GM12873 (cell line): ENCODE measurements around the gene ZNF722.

Experiments
- TF ChIP-seq, protein P1 (sequence below): IDR thresholded peaks from 2 replicates; pipeline ENCODE4 v1.5.1; 2012; ENCODE audit warnings: low read depth, mild to moderate bottlenecking, moderate library complexity, low read length, control low read depth; ENCODE audit not compliant: insufficient read depth; ENCODE audit errors: missing control alignments

Gene ZNF722

DNA sequence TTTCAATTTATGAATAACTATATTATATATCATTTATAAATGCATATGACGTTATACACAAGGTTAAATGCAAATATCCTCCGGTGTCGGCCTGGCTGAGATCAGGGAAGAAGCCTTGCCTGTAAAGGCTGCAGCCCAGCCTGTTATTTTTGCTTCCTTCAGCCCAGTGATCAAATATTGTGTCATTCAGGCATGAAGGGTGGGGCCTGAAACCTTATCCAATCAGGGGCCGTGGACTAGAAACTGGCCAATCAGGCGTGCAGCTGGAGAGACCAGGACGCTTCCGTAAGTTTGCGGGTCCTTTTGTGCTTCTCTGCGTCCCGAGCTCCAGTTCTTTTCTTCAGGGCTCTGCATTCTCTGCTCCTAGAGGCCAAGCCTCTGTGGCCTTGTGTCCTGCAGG lies at the start of gene ZNF722:
Gene ZNF722, plus strand, starts transcription at position 301 of the 400 bp plus-strand sequence. CDS start 113 bp downstream, outside the sequence.
- TF ChIP-seq, protein P1, sequence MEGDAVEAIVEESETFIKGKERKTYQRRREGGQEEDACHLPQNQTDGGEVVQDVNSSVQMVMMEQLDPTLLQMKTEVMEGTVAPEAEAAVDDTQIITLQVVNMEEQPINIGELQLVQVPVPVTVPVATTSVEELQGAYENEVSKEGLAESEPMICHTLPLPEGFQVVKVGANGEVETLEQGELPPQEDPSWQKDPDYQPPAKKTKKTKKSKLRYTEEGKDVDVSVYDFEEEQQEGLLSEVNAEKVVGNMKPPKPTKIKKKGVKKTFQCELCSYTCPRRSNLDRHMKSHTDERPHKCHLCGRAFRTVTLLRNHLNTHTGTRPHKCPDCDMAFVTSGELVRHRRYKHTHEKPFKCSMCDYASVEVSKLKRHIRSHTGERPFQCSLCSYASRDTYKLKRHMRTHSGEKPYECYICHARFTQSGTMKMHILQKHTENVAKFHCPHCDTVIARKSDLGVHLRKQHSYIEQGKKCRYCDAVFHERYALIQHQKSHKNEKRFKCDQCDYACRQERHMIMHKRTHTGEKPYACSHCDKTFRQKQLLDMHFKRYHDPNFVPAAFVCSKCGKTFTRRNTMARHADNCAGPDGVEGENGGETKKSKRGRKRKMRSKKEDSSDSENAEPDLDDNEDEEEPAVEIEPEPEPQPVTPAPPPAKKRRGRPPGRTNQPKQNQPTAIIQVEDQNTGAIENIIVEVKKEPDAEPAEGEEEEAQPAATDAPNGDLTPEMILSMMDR = no peak

DNA sequence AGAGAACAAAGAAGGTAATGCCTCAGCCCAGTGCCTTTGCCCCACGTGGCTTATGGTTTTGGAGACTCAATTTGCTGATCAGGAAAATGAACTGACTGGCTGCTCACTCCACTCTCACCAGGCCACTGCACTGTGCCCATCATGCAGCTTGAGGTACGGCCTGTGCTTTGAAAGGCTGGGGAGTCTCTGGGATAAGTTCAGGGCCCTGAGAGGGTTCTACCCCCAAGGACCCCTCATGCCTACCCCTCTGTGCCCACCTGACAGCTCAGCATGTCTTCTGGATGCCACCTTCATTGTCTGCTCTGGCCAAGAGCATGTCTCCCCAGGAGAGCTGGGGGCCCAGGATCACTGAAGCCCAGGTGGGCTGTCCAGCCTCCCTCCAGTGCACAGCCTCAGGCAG lies 45.5 kb upstream of the ZNF722 start:
- TF ChIP-seq, protein P1 = no peak

DNA sequence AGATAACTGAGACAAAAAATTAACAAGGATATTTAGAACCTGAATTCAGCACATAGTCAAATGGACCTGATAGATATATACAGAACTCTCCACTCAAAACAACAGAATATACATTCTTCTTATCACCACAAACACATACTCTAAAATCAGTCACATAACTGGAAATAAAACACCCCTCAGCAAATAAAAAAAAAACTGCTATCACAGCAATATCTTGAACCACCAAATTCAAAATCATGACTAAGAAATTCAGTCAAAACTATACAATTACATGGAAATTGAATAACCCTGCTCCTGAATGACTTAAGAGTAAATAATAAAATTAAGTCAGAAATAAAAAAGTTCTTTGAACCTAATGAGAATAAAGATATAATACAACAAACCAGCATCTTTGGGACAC lies 30.0 kb upstream of the ZNF722 start:
- TF ChIP-seq, protein P1 = no peak

DNA sequence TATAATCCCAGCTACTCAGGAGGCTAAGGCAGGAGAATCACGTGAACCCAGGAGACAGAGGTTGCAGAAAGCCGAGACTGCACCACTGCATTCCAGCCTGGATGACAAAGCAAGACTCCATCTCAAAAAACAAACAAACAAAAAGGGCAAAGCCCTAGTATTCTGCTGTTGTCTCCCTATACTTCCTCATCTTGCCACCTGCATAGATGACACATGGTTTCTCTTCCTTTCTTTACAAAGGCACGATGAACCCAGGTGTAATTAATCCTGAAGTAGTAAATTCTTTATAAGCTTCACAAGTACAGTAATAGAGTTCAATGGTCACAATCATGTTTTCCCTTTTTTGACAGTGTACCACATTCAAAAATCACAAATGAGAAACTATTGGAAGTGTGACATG lies 36.7 kb downstream of the ZNF722 start:
- TF ChIP-seq, protein P1 = no peak

DNA sequence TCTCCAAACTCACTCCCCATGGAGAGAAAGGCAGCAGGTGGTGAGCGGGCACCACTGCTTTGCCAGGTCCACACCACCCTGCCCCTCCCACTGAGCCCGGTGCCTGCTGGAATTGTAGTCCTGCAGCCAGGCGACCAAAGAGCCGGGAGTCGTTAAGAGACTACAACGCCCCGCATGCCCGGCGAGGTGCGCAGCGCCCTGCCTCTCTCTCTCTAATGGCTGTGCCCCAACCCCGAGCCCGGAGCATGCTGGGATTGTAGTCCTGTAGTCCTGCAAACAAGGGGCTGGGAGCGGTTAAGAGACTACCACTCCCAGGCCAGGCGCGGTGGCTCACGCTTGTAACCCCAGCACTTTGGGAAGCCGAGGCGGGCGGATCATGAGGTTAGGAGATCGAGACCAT lies 38.4 kb downstream of the ZNF722 start:
- TF ChIP-seq, protein P1 = no peak

DNA sequence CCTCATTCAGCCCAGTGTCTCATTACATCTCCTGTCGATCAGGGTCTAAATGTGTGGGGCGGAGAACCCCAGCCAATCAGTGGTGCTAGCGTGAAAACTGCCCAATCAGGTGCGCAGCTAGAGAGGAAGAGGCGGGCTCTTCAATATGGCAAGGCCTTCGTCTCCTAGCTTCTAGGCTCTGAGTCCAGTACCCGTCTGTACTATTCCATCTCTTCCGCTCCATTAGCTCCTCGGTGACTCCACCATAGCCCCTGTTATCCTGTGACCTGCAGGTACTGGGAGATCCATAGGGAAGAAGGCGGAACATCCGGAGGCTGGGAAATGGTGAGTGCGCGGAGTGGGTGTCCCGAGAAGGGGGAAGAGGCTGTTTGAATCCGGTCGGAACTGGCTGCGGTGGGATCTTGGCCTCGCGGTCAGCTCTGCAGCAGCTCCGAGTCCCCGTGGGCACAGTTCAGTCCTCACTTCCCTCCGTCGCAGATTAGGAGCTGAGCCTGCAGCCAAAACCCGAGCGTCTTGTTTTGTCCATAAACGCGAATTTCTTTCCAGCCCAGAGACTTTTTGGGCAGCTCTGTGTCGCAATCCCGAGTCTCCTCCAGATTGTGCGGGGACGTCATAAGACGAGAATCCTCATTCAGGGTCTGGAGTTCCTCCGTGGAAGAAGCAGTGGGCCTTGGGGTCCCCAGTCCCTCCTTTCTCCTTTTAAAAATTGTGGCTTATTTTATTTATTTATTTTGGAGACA lies 46.8 kb downstream of the ZNF722 start, which contains the start of gene ZNF727:
Gene ZNF727, plus strand, starts transcription at position 134 of the 740 bp plus-strand sequence. Its CDS starts 188 bp downstream, at position 322.
- TF ChIP-seq, protein P1 = no peak

DNA sequence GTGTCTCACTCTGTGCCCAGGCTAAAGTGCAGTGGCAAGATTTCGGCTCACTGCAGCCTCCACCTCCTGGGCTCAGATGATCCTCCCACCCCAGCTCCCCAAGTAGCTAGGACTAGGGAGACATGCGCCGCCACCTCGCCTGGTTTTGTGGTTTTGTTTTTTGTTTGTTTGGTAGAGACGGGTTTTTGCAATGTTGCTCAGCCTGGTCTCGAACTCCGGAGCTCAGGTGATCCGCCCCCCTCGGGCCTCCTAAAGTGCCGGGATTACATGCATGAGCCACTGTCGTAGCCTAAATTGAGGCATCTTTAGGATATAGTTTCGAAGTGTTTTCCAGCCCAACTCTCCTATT lies 47.4 kb downstream of the ZNF722 start:
- TF ChIP-seq, protein P1 = no peak
